Gastrocnemius medialis (tissue), 4 donors: ENCODE measurements around the gene CTIF. TPM values are rescaled to one million over a fixed set of nuclear protein-coding genes. Genes with fewer than 3 reads are reported as not detected.

ENCODE experiments used
- ATAC-seq, 2 donors: fragments of 150-250 bp; one replicate each; pipeline ENCODE4 v1.9.1; 2016
- DNase-seq, 2 donors: peaks; one replicate each; pipeline ENCODE4 v3.0.0-alpha.2; 2019
- H3K27ac ChIP-seq, 4 donors: fragments of 200-600 bp; sonication (generic); 1 replicate in 1 of 4; 2 replicates in 3 of 4; pipeline ENCODE4 v1.5.1; 2016 to 2018; ENCODE audit warnings: mild to moderate bottlenecking in 2 of 4, moderate library complexity in 1 of 4
- H3K27me3 ChIP-seq, 3 donors: fragments of 200-600 bp; sonication (generic) in 2 of 3; 1 replicate in 1 of 3; 2 replicates in 2 of 3; pipeline versions ENCODE4 v1.5.1 to v1.6.0; 2016 to 2019; ENCODE audit warnings: mild to moderate bottlenecking in 1 of 3, moderate library complexity in 1 of 3
- H3K36me3 ChIP-seq, 2 donors: fragments of 200-600 bp; sonication (generic) in 1 of 2; one replicate each; pipeline ENCODE4 v1.5.1; 2017 to 2018
- H3K4me1 ChIP-seq, 2 donors: fragments of 200-600 bp; sonication (generic) in 1 of 2; one replicate each; pipeline ENCODE4 v1.5.1; 2016 to 2017; ENCODE audit warnings: mild to moderate bottlenecking in 2 of 2
- H3K4me3 ChIP-seq, 4 donors: fragments of 200-600 bp; sonication (generic) in 3 of 4; 1 replicate in 1 of 4; 2 replicates in 3 of 4; pipeline ENCODE4 v1.5.1; 2016 to 2019; ENCODE audit warnings: mild to moderate bottlenecking in 2 of 4
- H3K9me3 ChIP-seq, 3 donors: fragments of 200-600 bp; sonication (generic) in 2 of 3; 1 replicate in 1 of 3; 2 replicates in 2 of 3; pipeline ENCODE4 v1.5.1; 2016 to 2019
- CTCF ChIP-seq, 5 experiments: fragments of 450-650 bp in 3 of 5; fragments of 200-600 bp in 2 of 5; sonication (generic) in 2 of 5; IDR thresholded peaks in 4 of 5; conservative IDR thresholded peaks in 1 of 5; 1 replicate in 4 of 5; 2 replicates in 1 of 5; pipeline ENCODE4 v1.5.1; 2016 to 2019; ENCODE audit warnings: antibody characterized with exemption in 5 of 5, mild to moderate bottlenecking in 3 of 5, moderate library complexity in 3 of 5
- POLR2A ChIP-seq, 2 donors: fragments of 450-650 bp; IDR thresholded peaks; one replicate each; pipeline ENCODE4 v1.6.1; 2017; ENCODE audit warnings: antibody characterized with exemption in 2 of 2, mild to moderate bottlenecking in 2 of 2, moderate library complexity in 2 of 2
- in situ Hi-C, 4 donors: fragments of 200-750 bp; cut with MboI; loops; one replicate each; pipeline versions ENCODE4 v1.15.0 to v1.8.0; 2017; ENCODE audit warnings: low sequenced_read_pairs in 4 of 4
- intact Hi-C: fragments of 100-400 bp; cut with DNase I; formaldehyde crosslinking; loops from one replicate; pipeline ENCODE4 v1.15.1; 2023; ENCODE audit warnings: low total_unique reads
- total RNA-seq, 4 donors: library from RNA; depleted of rRNA; stranded (reverse); fragments of >200 nt; gene quantifications; one replicate each; pipeline versions ENCODE4 v1.1.0 to v1.2.3, GENCODE V29; 2016

Gene CTIF
- total RNA-seq, 4 donors from 2014 or later = 20.2 to 35.4 (median 23.1) TPM

DNA sequence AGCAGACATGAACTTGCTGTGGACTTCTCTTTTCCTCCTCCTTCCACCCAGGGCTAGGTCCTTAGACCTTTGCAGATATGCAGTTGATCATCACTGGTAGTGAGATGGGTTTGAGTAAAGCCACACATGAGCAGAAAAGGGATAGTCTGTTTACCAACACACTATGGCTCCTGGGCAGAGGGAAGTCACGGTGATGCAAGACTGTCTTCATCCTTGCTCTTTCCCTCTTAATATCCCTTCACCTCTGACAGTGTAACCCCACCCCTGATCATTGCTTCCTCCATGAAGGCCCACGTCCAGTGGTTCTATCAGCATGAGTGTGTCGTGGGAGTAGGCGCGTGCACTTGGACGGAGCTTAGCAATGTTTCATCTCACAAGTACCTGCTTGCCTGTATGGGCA, 223.2 kb downstream of the CTIF start:
- H3K4me1 ChIP-seq = peaks cover 27 to 42% of the 10 kb centered on the region in 2 donors
- DNase-seq (no peak), ATAC-seq (no peak)
- in situ Hi-C loops (no loop called here), intact Hi-C loops (loop anchor here (5.0 to 10.0 kb wide), 3 partner anchors 67 to 217 kb away; no protein-coding TSS in a partner anchor)
- H3K27ac ChIP-seq = peak overlapping the region; percentile 77 to 91 (median 85)
- peaks cover 0 to 18% of the 10 kb centered on the region in 2 donors for H3K36me3 ChIP-seq
- H3K27me3 ChIP-seq = no peaks in the 10 kb centered on the region
- H3K9me3 ChIP-seq = no peaks in the 10 kb centered on the region
- no peak for TF ChIP-seq POLR2A (IDR thresholded peaks at IDR 0.05)
- no peak for TF ChIP-seq CTCF (IDR thresholded peaks at IDR 0.05 in 4 of 5, conservative IDR thresholded peaks at IDR 0.05 in 1 of 5)
- no peak overlapping the region for H3K4me3 ChIP-seq

- H3K4me3 ChIP-seq = no peak overlapping the region
- H3K4me1 ChIP-seq = peaks cover 35 to 48% of the 10 kb centered on the region in 2 donors
- H3K9me3 ChIP-seq = no peaks in the 10 kb centered on the region
- ATAC-seq (peak; percentile 67 to 75), DNase-seq (peak; percentile 92 to 97)
- H3K36me3 ChIP-seq = peaks cover 0 to 13% of the 10 kb centered on the region in 2 donors
- TF ChIP-seq CTCF (IDR thresholded peaks at IDR 0.05 in 4 of 5, conservative IDR thresholded peaks at IDR 0.05 in 1 of 5) (peak; percentile 29 to 59 (median 36)), POLR2A (IDR thresholded peaks at IDR 0.05) (peak in 1 of 2 donors; percentile 36)
- no peaks in the 10 kb centered on the region for H3K27me3 ChIP-seq
- intact Hi-C loops (loop anchor here (5.0 to 10.0 kb wide), 3 partner anchors 68 to 218 kb away; no protein-coding TSS in a partner anchor), in situ Hi-C loops (no loop called here)
- peak overlapping the region; percentile 77 to 91 (median 85) for H3K27ac ChIP-seq
Measured at GRCh38 chr18:48762836-48763718, 224.2 kb downstream of the CTIF start.

DNA sequence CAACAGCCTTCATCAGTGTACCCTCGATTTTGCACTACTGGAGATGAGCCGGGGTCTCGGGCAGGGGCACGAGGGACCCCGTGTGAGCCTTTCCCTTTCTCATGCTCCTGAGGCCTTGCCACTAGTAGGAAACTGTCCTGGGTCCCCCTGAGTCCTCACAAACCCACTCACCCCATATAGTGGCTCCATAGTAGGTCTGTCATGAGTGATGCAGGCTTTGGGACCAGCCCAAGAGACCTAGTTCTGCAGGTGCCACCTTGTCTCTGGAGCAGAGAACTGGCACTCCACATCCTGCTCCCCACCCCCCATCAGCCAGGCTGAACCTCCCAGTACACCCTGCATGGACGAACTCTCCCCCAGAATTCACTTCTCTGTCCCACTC, 224.9 kb downstream of the CTIF start:
- Histone ChIP-seq H3K27ac (peak overlapping the region; percentile 77 to 91 (median 85)), H3K36me3 (peaks cover 0 to 7% of the 10 kb centered on the region in 2 donors), H3K27me3 (no peaks in the 10 kb centered on the region), H3K4me1 (peaks cover 41 to 54% of the 10 kb centered on the region in 2 donors), H3K9me3 (no peaks in the 10 kb centered on the region), H3K4me3 (no peak overlapping the region)
- DNase-seq (no peak), ATAC-seq (no peak)
- in situ Hi-C loops = no loop called here
- intact Hi-C loops = loop anchor here (5.0 to 10.0 kb wide), 3 partner anchors 69 to 219 kb away; no protein-coding TSS in a partner anchor
- TF ChIP-seq CTCF (IDR thresholded peaks at IDR 0.05 in 4 of 5, conservative IDR thresholded peaks at IDR 0.05 in 1 of 5) = no peak
- no peak for TF ChIP-seq POLR2A (IDR thresholded peaks at IDR 0.05)

GRCh38 chr18:48765053-48765452, 226.2 kb downstream of the CTIF start:
- DNase-seq (no peak), ATAC-seq (no peak)
- Histone ChIP-seq H3K27ac (peak overlapping the region in 1 of 4 donors; percentile 77), H3K4me3 (no peak overlapping the region), H3K9me3 (no peaks in the 10 kb centered on the region), H3K4me1 (peaks cover 48 to 67% of the 10 kb centered on the region in 2 donors), H3K27me3 (no peaks in the 10 kb centered on the region), H3K36me3 (peaks cover 0 to 7% of the 10 kb centered on the region in 2 donors)
- in situ Hi-C loops = no loop called here
- no peak for TF ChIP-seq POLR2A (IDR thresholded peaks at IDR 0.05)
- no peak for TF ChIP-seq CTCF (IDR thresholded peaks at IDR 0.05 in 4 of 5, conservative IDR thresholded peaks at IDR 0.05 in 1 of 5)
- intact Hi-C loops = loop anchor here (10.0 kb wide), 2 partner anchors 70 to 220 kb away; no protein-coding TSS in a partner anchor
